GM12865 (cell line): ENCODE results near the gene GRIK5.
"Not testable (repeated sequence)": the region's sequence is repeated elsewhere in the genome, so short reads cannot be mapped to it uniquely, and the experiment has no call there.

Experiments
- DNase-seq: peaks from one replicate; pipeline ENCODE4 v3.0.0; 2010; ENCODE audit warnings: low read depth
- H3K4me3 ChIP-seq: 2 replicates; pipeline ENCODE4 v1.5.1; 2011; ENCODE audit warnings: mild to moderate bottlenecking, low read depth, low read length, control low read depth
- CTCF ChIP-seq: IDR thresholded peaks from 2 replicates; pipeline ENCODE4 v1.5.1; 2011; ENCODE audit warnings: low read length, control low read depth, low read depth, inconsistent platforms; ENCODE audit not compliant: insufficient read depth; ENCODE audit errors: missing control alignments

The GRIK5 gene

GRCh38 chr19:42051166-42052115 lies 18.6 kb downstream of the GRIK5 start:
- TF ChIP-seq CTCF, result no peak
- peak; percentile 41 for DNase-seq
- no peak overlapping the region for H3K4me3 ChIP-seq

GRCh38 chr19:42048992-42049391 lies 21.0 kb downstream of the GRIK5 start:
- no peak overlapping the region for H3K4me3 ChIP-seq
- no peak for DNase-seq
- no peak for TF ChIP-seq CTCF

- DNase-seq, result no peak
- no peak overlapping the region for H3K4me3 ChIP-seq
- no peak for TF ChIP-seq CTCF
These were observed 24.4 kb downstream of the GRIK5 start for GRCh38 chr19:42045575-42045974.

GRCh38 chr19:42042455-42043170 lies 27.4 kb downstream of the GRIK5 start:
- no peak for DNase-seq
- no peak for TF ChIP-seq CTCF
- no peak overlapping the region for H3K4me3 ChIP-seq

GRCh38 chr19:42040491-42040890 lies 29.5 kb downstream of the GRIK5 start:
- DNase-seq, H3K4me3 ChIP-seq: not testable (repeated sequence)

GRCh38 chr19:42040031-42040430 lies 30.0 kb downstream of the GRIK5 start:
- no peak for TF ChIP-seq CTCF
- no peak for DNase-seq
- H3K4me3 ChIP-seq, result no peak overlapping the region

- DNase-seq, result no peak
- no peak overlapping the region for H3K4me3 ChIP-seq
- TF ChIP-seq CTCF, result no peak
These were observed 31.3 kb downstream of the GRIK5 start for GRCh38 chr19:42038666-42039065.
